HG02973 (cell line): ENCODE results near the gene PDE4C.

Experiments
- ATAC-seq: cut with Tn5 transposase; IDR thresholded peaks from one replicate; pipeline ENCODE4 v1.9.1; 2021; ENCODE audit warnings: moderate library complexity; ENCODE audit not compliant: unreplicated experiment

PDE4C gene

DNA sequence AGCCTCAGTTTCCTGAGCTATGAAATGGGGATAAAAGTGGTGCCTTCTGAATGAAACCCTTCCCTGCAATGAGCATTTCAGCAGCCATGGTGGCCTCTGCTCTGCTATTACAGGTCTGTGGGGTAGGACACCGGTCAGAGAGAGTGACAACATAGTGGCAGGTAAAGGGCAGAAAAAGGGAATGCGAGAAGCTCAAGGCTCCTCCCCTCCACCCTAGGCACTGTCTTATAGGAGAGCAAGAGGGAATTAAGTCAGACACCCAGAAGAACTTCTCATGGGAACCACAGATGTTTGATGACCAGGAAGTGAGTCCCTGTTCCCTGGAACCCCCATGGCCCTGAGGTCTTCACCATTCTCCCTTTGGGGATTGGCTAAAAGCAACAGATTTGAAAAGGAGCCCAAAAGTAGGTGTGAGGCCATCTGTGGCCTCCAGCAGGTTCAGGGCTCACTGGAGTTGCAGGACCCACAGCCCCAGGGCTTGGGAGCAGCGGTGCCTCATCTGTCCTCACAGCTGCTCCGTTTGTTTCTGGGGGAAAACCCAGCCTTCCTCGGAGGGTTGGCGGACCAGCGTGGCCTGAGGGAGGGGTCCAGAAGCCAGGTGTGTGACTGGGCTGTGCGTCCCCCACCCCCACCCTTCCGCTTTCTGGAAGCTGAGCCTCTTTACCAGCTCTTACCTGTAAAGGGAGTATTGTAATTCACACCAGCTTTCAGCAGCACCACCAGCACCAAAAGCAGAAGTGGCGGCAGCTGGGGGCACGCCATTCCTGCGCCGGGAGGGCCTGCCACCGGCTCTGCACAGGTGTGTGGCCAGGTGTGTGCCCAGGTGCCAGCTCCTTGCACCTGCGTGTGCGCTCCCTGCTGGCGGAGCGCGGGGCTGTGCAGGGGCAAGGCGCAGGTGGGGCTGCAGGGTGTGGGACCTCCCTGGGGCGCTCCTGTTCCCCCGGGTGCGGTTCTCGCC, 28.6 kb upstream of the PDE4C start:
- ATAC-seq = no peak

DNA sequence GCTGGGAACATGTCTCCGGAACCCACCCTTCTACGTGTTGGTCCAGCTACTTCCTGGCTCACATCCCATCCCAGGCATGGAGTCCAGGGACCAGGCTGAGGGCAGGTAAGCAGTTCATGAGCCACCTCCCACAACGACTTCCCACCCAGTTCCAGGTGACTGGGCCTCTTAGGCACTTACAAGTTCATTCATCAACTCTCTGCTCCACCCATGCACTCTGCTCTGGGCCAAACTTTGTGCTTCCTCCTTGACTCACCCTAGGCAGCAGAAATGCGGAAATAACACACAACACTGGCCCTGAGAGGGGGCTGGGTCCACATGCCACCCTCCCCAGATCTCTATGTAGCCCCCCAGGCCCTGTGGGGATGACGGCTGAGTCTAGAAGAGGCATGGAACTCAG, 27.5 kb upstream of the PDE4C start:
- ATAC-seq = no peak

GRCh38 chr19:18253130-18253529, 26.9 kb upstream of the PDE4C start:
- no peak for ATAC-seq

DNA sequence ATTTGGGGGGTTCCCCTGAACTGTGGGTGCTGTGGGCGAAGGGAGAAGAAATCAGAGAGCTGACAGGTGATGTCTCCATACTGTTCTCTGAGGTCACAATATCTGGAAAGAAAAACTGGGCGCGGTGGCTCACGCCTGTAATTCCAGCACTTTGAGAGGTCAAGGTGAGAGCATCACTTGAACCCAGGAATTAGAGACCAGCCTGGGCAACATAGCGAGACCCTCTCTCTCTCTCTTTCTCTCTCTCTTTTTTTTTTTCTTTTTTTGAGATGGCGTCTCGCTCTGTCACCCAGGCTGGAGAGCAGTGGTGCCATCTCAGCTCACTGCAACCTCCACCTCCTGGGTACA, 26.1 kb upstream of the PDE4C start:
- ATAC-seq = no peak

DNA sequence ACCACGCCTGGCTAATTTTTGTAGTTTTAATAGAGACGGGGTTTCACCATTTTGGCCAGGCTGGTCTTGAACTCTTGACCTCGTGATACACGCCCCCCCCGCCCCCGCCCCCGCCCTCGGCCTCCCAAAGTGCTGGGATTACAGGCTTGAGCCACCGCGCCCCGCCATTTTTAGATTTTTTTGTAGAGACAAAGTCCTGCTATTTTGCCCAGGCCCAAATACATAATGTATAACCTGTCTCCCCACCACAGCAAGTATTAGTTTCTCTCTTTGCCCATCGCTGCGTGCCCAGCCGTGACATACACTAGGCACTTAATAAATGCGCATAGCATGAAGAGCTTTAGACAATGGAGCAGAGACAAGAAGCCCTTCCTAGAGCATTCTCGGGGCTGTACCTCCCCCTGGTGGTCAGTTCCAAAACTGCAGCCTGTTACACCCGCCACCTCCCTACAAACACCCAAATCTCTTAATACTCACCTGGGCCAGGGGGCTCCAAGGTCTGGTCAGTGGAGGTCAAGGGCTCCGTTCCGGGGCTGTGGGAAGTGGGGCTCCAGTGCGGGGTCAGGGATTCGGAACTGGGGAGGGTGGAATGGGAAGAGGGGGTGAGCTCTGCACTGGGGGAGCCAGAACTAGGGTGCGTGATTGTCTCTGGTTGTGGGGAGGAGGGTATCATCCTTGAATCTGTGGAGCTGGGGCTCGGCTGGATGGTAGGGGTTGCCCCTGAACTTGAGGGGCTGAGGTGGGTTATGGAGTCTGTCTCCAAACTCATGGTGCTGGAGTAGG, 25.5 kb upstream of the PDE4C start:
- ATAC-seq = no peak

DNA sequence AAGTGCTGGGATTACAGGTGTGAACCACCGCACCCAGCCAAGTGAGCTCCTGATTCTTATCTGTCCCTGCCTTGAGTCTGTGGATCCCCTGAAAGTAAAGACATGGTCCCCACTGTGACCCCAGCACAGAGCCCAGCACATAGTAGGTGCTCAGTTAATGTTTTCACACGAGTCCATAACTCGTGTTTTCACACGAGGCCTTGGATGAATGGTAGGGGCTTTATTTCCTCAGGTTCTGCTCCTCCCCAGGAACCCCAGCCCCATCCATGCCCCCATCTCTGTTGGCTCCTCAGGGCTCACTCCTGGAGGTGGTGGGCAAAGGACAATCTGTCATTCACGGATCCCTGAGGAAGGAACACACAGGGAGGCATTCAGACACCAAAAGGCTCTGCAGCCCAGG, 23.6 kb upstream of the PDE4C start:
- no peak for ATAC-seq

- no peak for ATAC-seq
Observed at GRCh38 chr19:18245297-18245696, 19.1 kb upstream of the PDE4C start.

GRCh38 chr19:18239303-18239702, 13.1 kb upstream of the PDE4C start:
- ATAC-seq = no peak

GRCh38 chr19:18234194-18234593, 8.0 kb upstream of the PDE4C start:
- ATAC-seq = no peak

GRCh38 chr19:18233224-18233825, 7.1 kb upstream of the PDE4C start:
- ATAC-seq = no peak

DNA sequence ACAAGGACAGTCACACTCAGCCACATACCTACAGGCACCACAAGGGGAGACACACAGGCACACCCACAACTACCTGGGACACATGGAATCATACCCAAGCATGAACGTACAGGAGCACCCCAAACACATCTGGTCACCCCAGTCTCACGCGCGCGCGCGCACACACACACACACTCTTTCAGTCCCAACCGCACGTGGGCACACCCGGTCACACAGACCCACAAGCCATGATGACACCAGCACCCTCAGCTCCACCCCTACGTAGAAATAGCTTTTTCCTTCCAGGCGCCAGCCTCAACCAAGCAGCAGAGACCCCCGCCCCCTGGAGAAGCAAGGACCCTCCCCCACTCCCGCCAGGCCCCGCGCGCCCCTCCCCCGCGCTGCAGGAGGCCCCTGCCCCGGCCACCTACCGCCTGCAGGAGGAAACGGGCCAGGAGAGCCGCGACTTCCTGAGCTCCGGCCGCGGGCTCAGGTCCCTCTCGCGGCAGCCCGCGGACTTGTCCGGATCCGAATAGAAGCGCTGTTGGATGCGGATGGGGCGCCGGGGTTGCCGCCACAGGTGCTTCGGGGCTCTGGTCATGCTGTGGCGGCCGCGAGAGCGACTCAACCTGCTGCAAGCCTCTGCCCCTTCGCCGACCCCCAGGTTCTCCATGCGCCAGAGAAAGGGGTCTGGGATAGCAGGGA, 6.4 kb upstream of the PDE4C start:
- ATAC-seq = no peak

DNA sequence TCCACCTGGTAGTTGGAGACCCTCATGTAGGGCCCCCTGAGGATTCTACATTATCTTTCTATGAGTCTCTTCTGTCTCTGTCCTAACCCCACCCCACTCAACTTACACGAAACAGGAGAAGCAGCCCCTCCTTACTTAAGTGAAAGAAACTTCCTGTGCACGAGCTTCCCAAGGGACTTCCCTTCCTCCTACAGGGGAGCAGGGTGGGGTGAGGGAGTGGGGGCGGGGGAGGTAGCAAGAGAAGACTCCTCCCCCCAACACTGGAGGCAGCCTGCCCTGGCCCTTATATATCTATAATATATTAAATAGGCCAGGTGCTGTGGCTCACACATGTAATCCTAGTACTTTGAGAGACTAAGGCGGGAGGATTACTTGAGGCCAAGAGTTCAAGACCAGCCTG, 5.5 kb upstream of the PDE4C start:
- no peak for ATAC-seq

DNA sequence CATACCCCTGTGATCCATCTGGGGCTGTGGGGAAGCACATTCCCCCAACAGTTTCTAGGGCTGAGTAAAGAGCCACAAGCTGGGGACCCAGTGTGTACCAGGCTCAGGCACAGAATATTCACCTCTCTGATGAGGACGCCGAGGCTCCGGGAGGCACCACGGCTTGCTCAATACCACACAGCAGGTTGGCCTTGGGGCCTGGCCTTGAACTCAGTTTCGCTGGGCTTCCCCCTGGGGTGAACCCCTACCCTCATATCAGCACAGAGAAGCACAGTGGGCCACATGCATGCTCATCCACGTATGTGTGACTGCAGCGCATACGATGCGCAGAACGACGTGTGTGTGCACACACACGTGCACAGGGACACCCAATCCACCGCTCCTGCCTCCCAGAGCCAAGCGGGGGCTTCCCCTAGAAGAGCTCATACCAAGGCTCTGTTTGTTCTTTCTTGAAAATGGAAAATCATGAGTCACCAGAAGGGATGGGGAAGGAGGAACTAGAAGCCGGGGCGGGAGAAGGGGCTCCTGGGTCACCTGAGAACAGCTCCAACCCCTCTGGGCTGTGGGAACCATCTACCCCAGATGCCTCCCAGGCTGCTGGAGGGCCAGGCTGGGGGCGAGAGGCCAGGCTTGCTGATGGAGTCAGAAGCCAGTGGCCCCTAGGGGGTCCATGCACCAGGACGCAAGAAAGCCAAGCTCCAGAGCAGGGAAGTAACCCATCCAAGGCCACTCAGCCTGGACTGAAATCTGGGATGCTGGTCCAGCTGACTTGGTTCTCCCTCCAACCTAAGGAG, 4.9 kb upstream of the PDE4C start:
- no peak for ATAC-seq

- no peak for ATAC-seq
Observed at GRCh38 chr19:18229915-18230314, 3.7 kb upstream of the PDE4C start.

DNA sequence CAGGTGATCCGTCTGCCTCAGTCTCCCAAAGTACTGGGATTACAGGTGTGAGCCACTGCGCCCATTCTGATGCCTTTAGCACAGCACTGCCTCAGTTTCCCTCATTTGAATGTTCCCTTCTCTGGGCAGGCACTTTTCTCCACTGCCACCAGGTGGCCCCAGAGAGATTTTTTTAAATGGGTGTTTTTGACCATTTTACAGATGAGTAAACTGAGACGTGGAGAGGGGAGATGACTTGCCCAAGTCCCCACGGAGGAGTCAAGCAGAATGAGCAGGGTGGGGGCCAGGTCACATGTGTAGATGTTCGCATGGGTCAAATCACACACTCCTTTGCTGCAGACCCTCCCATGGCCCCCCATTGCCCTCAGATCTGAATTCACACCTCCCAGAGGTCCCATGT, 3.2 kb upstream of the PDE4C start:
- no peak for ATAC-seq

GRCh38 chr19:18227781-18228271, 1.6 kb upstream of the PDE4C start:
- no peak for ATAC-seq

- ATAC-seq = no peak
Observed at GRCh38 chr19:18226956-18227780, 930 bp upstream of the PDE4C start.

DNA sequence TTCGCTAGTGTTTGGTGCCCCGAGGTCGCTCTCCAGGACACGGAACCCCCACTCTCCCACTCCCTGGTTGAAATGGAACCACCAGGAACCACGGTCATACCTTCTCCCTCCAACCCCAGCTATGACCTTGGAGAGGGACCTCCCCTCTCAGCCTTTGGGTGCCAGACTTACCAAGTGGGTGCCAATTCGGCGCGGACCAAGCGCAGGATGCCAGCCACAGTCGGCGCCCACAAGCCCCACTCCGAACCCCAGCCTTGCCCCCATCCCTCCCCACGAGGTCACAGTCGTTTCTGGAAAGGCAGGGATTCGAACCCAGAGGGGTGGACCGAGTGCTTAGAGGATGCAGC, 910 bp downstream of the PDE4C start:
- no peak for ATAC-seq

- peak; percentile 88 for ATAC-seq
Observed at GRCh38 chr19:18224525-18225354, 1.5 kb downstream of the PDE4C start.
